K562 (cell line): Measurements from ENCODE around the gene KRT75. TPM values are rescaled to one million over a fixed set of nuclear protein-coding genes. Genes with fewer than 3 reads are reported as not detected.

ENCODE experiments used
- ATAC-seq: fragments of 200-7000 bp; cut with Tn5 transposase; 3 replicates; pipeline ENCODE4 v1.9.1; 2020; ENCODE audit warnings: moderate library complexity
- BruUV-seq: library from RNA; stranded (reverse); fragments of 400-500 nt; replicated peaks from 2 replicates; lab custom pipeline; 2021; lab: Mats Ljungman, UMichigan
- CTCF ChIA-PET: fragments of 300-600 bp; formaldehyde crosslinking; extraction: SDS; loops from one replicate; lab custom pipeline; 2021; ENCODE audit warnings: low intra/inter-chr PET ratio; lab: Yijun Ruan, JAX
- POLR2A ChIA-PET: fragments of 300-600, 350-650 bp; sonication (Branson Sonifier 250); formaldehyde crosslinking; extraction: SDS; loops from one replicate; lab custom pipeline; 2021; ENCODE audit warnings: antibody characterized with exemption, inconsistent platforms; lab: Yijun Ruan, JAX
- DNase-seq, 4 experiments: peaks; one replicate each; pipeline versions ENCODE4 v3.0.0 to v3.0.0-alpha.2; 2011 to 2018; ENCODE audit warnings: low spot score in 3 of 4, mixed read lengths in 3 of 4; ENCODE audit errors: extremely low read depth in 1 of 4
- FAIRE-seq: peaks from 2 replicates; lab custom pipeline; 2011; peaks lifted over from hg19 to GRCh38; lab: Jason Lieb, UNC
- H2AFZ ChIP-seq: 2 replicates; pipeline ENCODE4 v1.6.0; 2011; ENCODE audit warnings: low read depth, low read length, control low read depth, inconsistent platforms
- H3K27ac ChIP-seq: fragments of 200-600 bp; 3 replicates; pipeline ENCODE4 v1.8.0; 2011; ENCODE audit warnings: low read depth, mild to moderate bottlenecking, control low read depth, inconsistent platforms, low read length, moderate library complexity, mixed read lengths; ENCODE audit errors: extremely low read depth
- H3K27me3 ChIP-seq, 2 experiments: fragments of 300-600 bp in 1 of 2; 2 replicates in 1 of 2; 3 replicates in 1 of 2; pipeline versions ENCODE4 v1.6.0 to v1.8.0; 2011; ENCODE audit warnings: inconsistent platforms in 2 of 2, low read length in 2 of 2, mild to moderate bottlenecking in 1 of 2, mixed read lengths in 1 of 2, moderate library complexity in 1 of 2; ENCODE audit not compliant: control insufficient read depth in 2 of 2, insufficient read depth in 2 of 2
- H3K36me3 ChIP-seq: fragments of 300-600 bp; 3 replicates; pipeline ENCODE4 v1.8.0; 2011; ENCODE audit warnings: mild to moderate bottlenecking, low read length, inconsistent platforms; ENCODE audit not compliant: control insufficient read depth, insufficient read depth
- H3K4me1 ChIP-seq, 2 experiments: fragments of 200-600 bp in 1 of 2; replicated peaks in 1 of 2; 2 replicates in 1 of 2; 3 replicates in 1 of 2; pipeline versions ENCODE4 v1.5.1 to v1.8.0; 2011; ENCODE audit warnings: inconsistent platforms in 2 of 2, low read length in 2 of 2, mild to moderate bottlenecking in 1 of 2, mixed read lengths in 1 of 2, moderate library complexity in 1 of 2; ENCODE audit not compliant: control insufficient read depth in 2 of 2, insufficient read depth in 2 of 2
- H3K4me2 ChIP-seq: 2 replicates; pipeline ENCODE4 v1.6.1; 2011; ENCODE audit warnings: low read length, control low read depth, inconsistent platforms, mixed read lengths; ENCODE audit not compliant: insufficient read depth
- H3K4me3 ChIP-seq: fragments of 200-600 bp; sonication (generic), shearing (Covaris generic); 2 replicates; pipeline ENCODE4 v1.5.1; 2016; ENCODE audit warnings: control low read depth, inconsistent platforms
- H3K79me2 ChIP-seq: fragments of 200-600 bp; 3 replicates; pipeline ENCODE4 v1.8.0; 2011; ENCODE audit warnings: low read length, inconsistent platforms; ENCODE audit not compliant: control insufficient read depth, insufficient read depth
- H3K9ac ChIP-seq, 2 experiments: 2 replicates each; pipeline versions ENCODE4 v1.6.0 to v1.6.1; 2011; ENCODE audit warnings: low read depth in 2 of 2, low read length in 2 of 2, control low read depth in 1 of 2, inconsistent platforms in 1 of 2, mild to moderate bottlenecking in 1 of 2, mixed read lengths in 1 of 2; ENCODE audit not compliant: insufficient read depth in 1 of 2
- H3K9me1 ChIP-seq: one replicate; pipeline ENCODE4 v1.6.0; 2011; ENCODE audit warnings: inconsistent platforms, mild to moderate bottlenecking, low read length, moderate library complexity; ENCODE audit not compliant: control insufficient read depth, insufficient read depth
- H3K9me3 ChIP-seq: replicated peaks from 2 replicates; pipeline ENCODE4 v1.5.1; 2011; ENCODE audit warnings: low read depth, low read length, inconsistent platforms; ENCODE audit not compliant: control insufficient read depth, insufficient read depth
- H4K20me1 ChIP-seq: replicated peaks from 2 replicates; pipeline ENCODE4 v1.6.1; 2011; ENCODE audit warnings: low read length, inconsistent platforms, mixed read lengths; ENCODE audit not compliant: control insufficient read depth, insufficient read depth
- CBX2 ChIP-seq: fragments of 200-600 bp; sonication (generic); IDR thresholded peaks from one replicate; pipeline ENCODE4 v1.6.1; 2012; ENCODE audit warnings: mild to moderate bottlenecking, low read length, inconsistent platforms; ENCODE audit not compliant: insufficient read depth, poor library complexity, severe bottlenecking
- CREB5 ChIP-seq: fragments of 250-450 bp; sonication (Bioruptor Pico); IDR thresholded peaks from 2 replicates; pipeline ENCODE4 v1.5.0; 2020; ENCODE audit warnings: mild to moderate bottlenecking
- FOXA3 ChIP-seq, 2 experiments: fragments of 450-650 bp in 1 of 2; sonication (generic) in 1 of 2; formaldehyde crosslinking; IDR thresholded peaks in 1 of 2; conservative IDR thresholded peaks in 1 of 2; 2 replicates each; pipeline versions ENCODE4 v1.4.0 to v1.8.0; 2020 to 2022; ENCODE audit warnings: mild to moderate bottlenecking in 2 of 2, missing genetic modification reagents in 1 of 2
- HDAC8 ChIP-seq: fragments of 450-650 bp; IDR thresholded peaks from 2 replicates; pipeline ENCODE4 v1.6.1; 2016; ENCODE audit warnings: mild to moderate bottlenecking, missing genetic modification characterization, moderate library complexity, missing compliant biosample characterization
- MCM7 ChIP-seq, 2 experiments: fragments of 450-650 bp; IDR thresholded peaks; 2 replicates each; pipeline ENCODE4 v1.6.1; 2016 to 2018
- NFATC3 ChIP-seq: fragments of 450-650 bp; IDR thresholded peaks from 2 replicates; pipeline ENCODE4 v1.6.1; 2017; ENCODE audit warnings: mild to moderate bottlenecking
- NR1H2 ChIP-seq: sonication (generic); formaldehyde crosslinking; IDR thresholded peaks from 2 replicates; pipeline ENCODE4 v1.4.0; 2020; ENCODE audit warnings: mild to moderate bottlenecking, missing genetic modification reagents
- RAD21 ChIP-seq, 2 experiments: fragments of 250-450 bp in 1 of 2; fragments of 450-650 bp in 1 of 2; sonication (Bioruptor Pico) in 1 of 2; formaldehyde crosslinking in 1 of 2; IDR thresholded peaks in 1 of 2; conservative IDR thresholded peaks in 1 of 2; 2 replicates each; pipeline versions ENCODE4 v1.4.0 to v1.8.0; 2020 to 2022; ENCODE audit warnings: mild to moderate bottlenecking in 2 of 2, moderate library complexity in 1 of 2
- SRSF1 ChIP-seq: fragments of 200-400 bp; formaldehyde crosslinking; IDR thresholded peaks from 2 replicates; pipeline ENCODE4 v1.6.1; 2017; ENCODE audit warnings: mild to moderate bottlenecking, low read depth, low read length, moderate library complexity
- TAF7 ChIP-seq: fragments of 450-650 bp; IDR thresholded peaks from 2 replicates; pipeline ENCODE4 v1.6.1; 2016; ENCODE audit warnings: missing genetic modification characterization, missing compliant biosample characterization
- ZNF408 ChIP-seq: fragments of 250-450 bp; sonication (Bioruptor Pico); IDR thresholded peaks from 2 replicates; pipeline ENCODE4 v1.4.0; 2020; ENCODE audit warnings: low read depth, mild to moderate bottlenecking, moderate library complexity
- ZNF639 ChIP-seq, 2 experiments: fragments of 200-800 bp in 1 of 2; sonication (Bioruptor generic) in 1 of 2; sonication (generic) in 1 of 2; formaldehyde crosslinking in 1 of 2; IDR thresholded peaks in 1 of 2; conservative IDR thresholded peaks in 1 of 2; 2 replicates each; pipeline versions ENCODE4 v1.5.0 to v1.6.1; 2016 to 2020; ENCODE audit warnings: missing compliant biosample characterization in 1 of 2, missing genetic modification characterization in 1 of 2, missing genetic modification reagents in 1 of 2
- WGBS: fragments of 100-300 bp; shearing (Covaris generic); methylation state at CpG from one replicate; pipeline ENCODE4 v1.1.6; 2016; ENCODE audit warnings: low coverage, mixed read lengths; ENCODE audit not compliant: insufficient coverage; ENCODE audit errors: missing lambda C conversion rate; 5-methylcytosine and 5-hydroxymethylcytosine counted together
- in situ Hi-C: fragments of 300-500 bp; cut with MboI; formaldehyde crosslinking; loops from 4 replicates; pipeline ENCODE4 v1.15.0; 2018; ENCODE audit warnings: inconsistent platforms, mixed read lengths
- intact Hi-C: fragments of 100-400 bp; cut with micrococcal nuclease; formaldehyde crosslinking; loops from 2 replicates; pipeline ENCODE4 v1.14.2; 2022
- polyA plus RNA-seq, 8 experiments: library from polyadenylated mRNA; depleted of rRNA in 4 of 8; stranded (reverse) in 5 of 8; unstranded in 3 of 8; fragments of >200 nt; fragmentation: Nextera tagmentation in 2 of 8; fragmentation: Illumina TruSeq in 1 of 8; extraction: Ambion mirVana in 2 of 8; extraction: Trizol in 1 of 8; gene quantifications; 2 replicates each; pipeline versions ENCODE4 v1.2.1 to v1.2.3, GENCODE V29; 2011 to 2014; ENCODE audit warnings: inconsistent platforms in 1 of 8, missing spikeins in 1 of 8
- total RNA-seq, 7 experiments: library from RNA; depleted of rRNA in 6 of 7; stranded (reverse); fragments of >200 nt in 6 of 7; fragmentation: Illumina TruSeq in 2 of 7; extraction: Trizol in 2 of 7; gene quantifications; 2 replicates each; pipeline versions ENCODE4 v1.2.1 to v1.2.3, GENCODE V29; 2011 to 2021; ENCODE audit warnings: low replicate concordance in 1 of 7
- TF ChIP-seq, protein P1 (sequence below): fragments of 250-450 bp; sonication (Bioruptor Pico); IDR thresholded peaks from 2 replicates; pipeline ENCODE4 v1.8.0; 2021; ENCODE audit warnings: moderate library complexity, mild to moderate bottlenecking, inconsistent platforms

Gene KRT75
- total and polyA plus RNA-seq, 9 of the 15 experiments (the other 6 are each of a cell fraction or from before 2014, with no cell fraction given): not detected

GRCh38 chr12:52440821-52441319 lies 6.7 kb upstream of the KRT75 start:
- BruUV-seq: no TSS peak
- ATAC-seq: no peak
- no peaks in the 10 kb centered on the region for H3K4me1 ChIP-seq
- H3K4me2 ChIP-seq: no peak overlapping the region
- H3K27ac ChIP-seq: no peak overlapping the region
- peaks cover 0 to 28% of the 10 kb centered on the region in 2 experiments for H3K27me3 ChIP-seq
- no peaks in the 10 kb centered on the region for H3K9me1 ChIP-seq
- H3K9me3 ChIP-seq: no peaks in the 10 kb centered on the region
- no peaks in the 10 kb centered on the region for H3K79me2 ChIP-seq
- H3K4me3 ChIP-seq: no peak overlapping the region
- no peak for FAIRE-seq
- no peak for TF ChIP-seq CBX2
- TF ChIP-seq MCM7 (IDR thresholded peaks at IDR 0.05): no peak
- TF ChIP-seq CREB5 (CRISPR knock-in tag): no peak
- TF ChIP-seq ZNF639 (CRISPR knock-in tag; conservative IDR thresholded peaks at IDR 0.05 in 1 of 2, IDR thresholded peaks at IDR 0.05 in 1 of 2): no peak
- no peak for TF ChIP-seq NFATC3
- no peak for TF ChIP-seq TAF7
- TF ChIP-seq ZNF408 (CRISPR knock-in tag): no peak
- no peak for TF ChIP-seq FOXA3 (CRISPR knock-in tag; conservative IDR thresholded peaks at IDR 0.05 in 1 of 2, IDR thresholded peaks at IDR 0.05 in 1 of 2)
- TF ChIP-seq NR1H2 (CRISPR knock-in tag): no peak
- no peak for TF ChIP-seq SRSF1
- TF ChIP-seq, protein P1, sequence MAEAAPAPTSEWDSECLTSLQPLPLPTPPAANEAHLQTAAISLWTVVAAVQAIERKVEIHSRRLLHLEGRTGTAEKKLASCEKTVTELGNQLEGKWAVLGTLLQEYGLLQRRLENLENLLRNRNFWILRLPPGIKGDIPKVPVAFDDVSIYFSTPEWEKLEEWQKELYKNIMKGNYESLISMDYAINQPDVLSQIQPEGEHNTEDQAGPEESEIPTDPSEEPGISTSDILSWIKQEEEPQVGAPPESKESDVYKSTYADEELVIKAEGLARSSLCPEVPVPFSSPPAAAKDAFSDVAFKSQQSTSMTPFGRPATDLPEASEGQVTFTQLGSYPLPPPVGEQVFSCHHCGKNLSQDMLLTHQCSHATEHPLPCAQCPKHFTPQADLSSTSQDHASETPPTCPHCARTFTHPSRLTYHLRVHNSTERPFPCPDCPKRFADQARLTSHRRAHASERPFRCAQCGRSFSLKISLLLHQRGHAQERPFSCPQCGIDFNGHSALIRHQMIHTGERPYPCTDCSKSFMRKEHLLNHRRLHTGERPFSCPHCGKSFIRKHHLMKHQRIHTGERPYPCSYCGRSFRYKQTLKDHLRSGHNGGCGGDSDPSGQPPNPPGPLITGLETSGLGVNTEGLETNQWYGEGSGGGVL: no peak
- no peak for TF ChIP-seq RAD21 (CRISPR knock-in tag; conservative IDR thresholded peaks at IDR 0.05 in 1 of 2, IDR thresholded peaks at IDR 0.05 in 1 of 2)
- no peak for TF ChIP-seq HDAC8 (tag)
- ChIA-PET POLR2A (interaction anchor here (0.6 kb wide), 1 partner anchor 433 kb away, joined by 3 read pairs; no protein-coding TSS in a partner anchor), CTCF (no interaction called here)
- WGBS: 0% methylated on average over 5 of the region's 5 CpGs
- DNase-seq: no peak
- H3K9ac ChIP-seq: no peak overlapping the region
- in situ Hi-C loops: no loop called here
- no peaks in the 10 kb centered on the region for H4K20me1 ChIP-seq
- intact Hi-C loops: no loop called here
- H3K36me3 ChIP-seq: no peaks in the 10 kb centered on the region
- no peak overlapping the region for H2AFZ ChIP-seq
